ENCODE results near the gene TMEM47.

GRCh38 chrX:34634349-34634748, 22.7 kb downstream of the TMEM47 start:
- TF ChIP-seq YY1 (IDR thresholded peaks at IDR 0.05; ENCODE audit: insufficient read depth, insufficient read length) (no peak), SUZ12 (IDR thresholded peaks at IDR 0.05; ENCODE audit: extremely low read depth, insufficient read depth, insufficient read length) (no peak), ZNF274 (IDR thresholded peaks at IDR 0.05; ENCODE audit: low read depth, low read length) (no peak)
